HK-2 (cell line): Measurements from ENCODE around the gene TH.
A peak's percentile ranks its signal among the peaks of the same experiment; 100 is the strongest.

Source experiments
- DNase-seq: peaks from one replicate; pipeline ENCODE4 v3.0.0-alpha.2; 2018; ENCODE audit not compliant: unreplicated experiment

TH gene

DNA sequence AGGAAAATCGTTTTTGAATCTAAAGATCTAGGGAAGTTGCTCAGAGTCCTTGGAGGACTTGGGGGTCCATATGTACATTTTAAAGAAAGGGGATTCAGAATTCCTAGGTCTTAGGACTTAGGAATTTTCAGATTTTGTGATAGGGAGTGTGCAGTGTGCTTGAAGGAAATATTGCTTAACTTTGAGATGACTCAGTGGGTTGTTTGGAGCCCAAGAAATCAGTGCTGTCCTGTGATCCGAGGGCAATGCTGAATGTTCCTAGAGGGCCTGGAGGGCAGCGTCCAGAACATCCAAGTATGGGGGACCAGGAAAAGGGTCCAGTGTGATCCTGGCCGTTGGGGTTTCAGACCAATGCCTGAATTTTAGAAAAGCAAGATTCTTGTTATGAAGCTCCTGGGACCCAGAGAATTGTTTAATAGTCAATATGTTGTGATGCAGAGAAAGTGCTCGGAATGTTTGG lies 29.3 kb downstream of the TH start:
- no peak for DNase-seq

DNA sequence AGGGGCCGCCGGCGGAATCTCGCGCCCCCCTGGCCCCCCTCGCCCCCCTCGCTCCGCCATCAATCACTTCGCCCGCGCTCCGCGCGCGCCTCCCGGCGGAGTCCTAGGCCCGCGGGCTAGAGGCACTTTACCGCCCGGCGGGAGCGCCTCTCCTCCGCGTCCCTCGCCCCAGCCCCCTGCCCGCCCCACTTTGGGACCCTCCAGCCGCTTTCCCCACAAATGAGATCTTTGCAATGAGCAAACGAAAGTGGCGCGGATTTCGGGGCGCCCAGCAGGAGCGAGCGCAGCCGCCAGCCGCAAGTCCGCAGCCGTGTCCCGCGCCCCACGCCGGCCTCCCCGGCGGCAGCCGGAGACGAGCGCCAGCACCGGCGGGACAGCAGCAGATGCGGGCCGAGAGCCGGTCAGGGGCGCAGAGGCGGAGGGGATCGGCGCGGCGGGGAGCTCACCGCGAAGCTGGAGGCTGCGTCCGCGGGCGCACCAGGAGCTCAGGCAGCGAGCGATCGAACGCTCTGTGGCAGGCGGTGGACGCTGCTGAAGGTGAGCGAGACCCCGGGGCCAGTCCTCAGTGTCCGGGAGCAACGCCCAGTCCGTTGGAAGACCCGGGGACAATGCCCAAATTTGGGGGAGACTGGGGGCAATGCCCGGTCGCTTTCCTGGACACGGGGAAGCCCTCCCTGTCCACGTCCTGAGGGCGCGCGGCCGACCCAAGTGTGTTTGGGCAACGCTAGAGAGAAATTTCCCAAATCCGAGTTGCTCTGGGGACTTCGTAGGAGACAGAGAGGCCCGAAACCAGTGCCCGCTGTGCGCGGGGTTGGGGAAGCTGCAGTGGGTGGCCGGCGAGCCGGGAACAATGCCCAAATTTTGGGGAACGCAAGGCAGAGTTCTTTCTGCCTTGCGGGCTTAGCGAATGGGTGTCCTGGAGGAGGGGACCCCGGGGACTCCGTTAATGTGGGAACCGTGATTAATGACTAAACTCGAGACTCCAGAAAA lies 30.9 kb downstream of the TH start:
- no peak for DNase-seq

DNA sequence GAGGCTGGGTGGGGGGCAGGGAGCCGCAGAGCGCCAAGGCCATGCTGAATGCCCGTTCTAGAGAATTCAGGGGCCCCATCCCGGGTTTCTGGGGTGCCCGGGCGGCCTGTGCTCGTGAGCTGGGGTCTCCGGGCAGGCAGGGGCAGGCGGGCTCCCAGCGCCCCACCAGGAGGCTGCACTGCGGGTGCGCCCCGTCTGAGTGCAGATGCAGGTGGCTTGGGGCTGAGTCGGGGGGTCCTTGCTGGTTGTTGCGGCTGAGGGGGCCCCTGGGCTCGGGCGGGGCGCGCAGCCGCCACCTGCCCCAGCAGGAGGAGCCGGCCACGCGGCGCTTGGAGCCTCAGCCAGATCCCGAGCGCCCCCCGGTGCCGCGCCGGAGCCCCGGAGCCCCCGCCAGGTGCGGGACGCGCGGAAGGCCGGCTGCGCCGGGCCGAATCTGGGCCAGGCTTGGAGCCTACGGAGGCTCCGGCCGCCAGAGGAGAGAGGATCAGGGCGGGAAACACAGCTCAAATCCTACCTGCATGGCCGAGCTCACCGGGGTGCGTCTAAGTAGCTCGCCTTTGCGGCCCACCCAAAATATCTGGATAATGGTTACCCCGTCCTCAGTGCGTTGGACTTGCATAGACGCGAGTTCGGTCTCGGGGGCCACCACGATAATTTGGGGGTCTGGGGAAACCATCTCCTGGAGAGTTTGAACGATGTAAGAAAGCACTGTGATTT lies 31.8 kb downstream of the TH start:
- DNase-seq = no peak

DNA sequence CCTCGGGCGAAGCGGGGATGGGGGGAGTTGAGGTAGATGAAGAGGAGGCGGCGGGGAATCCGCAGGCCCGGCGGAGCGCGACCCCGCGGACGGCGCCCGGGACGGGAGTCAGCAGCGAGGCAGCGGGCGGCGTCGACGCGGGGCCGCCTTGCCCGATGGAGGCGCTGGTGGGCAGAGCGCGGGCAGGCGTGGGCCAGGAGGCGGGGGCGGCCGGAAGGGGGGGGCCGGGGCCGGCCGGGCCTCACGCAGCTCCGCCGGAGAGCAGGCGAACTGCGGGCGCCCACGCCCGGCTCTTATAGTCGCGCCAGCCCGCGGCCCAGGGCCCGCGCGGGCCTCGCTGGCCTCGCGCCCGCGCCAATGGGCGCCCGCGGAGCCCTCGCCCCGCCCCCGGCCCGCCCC lies 32.5 kb downstream of the TH start, which contains the start of gene IGF2:
Gene IGF2 (minus strand): TSS at position 267 of the 399 bp plus-strand sequence. CDS start 3,866 bp downstream, outside the sequence.
- no peak for DNase-seq

DNA sequence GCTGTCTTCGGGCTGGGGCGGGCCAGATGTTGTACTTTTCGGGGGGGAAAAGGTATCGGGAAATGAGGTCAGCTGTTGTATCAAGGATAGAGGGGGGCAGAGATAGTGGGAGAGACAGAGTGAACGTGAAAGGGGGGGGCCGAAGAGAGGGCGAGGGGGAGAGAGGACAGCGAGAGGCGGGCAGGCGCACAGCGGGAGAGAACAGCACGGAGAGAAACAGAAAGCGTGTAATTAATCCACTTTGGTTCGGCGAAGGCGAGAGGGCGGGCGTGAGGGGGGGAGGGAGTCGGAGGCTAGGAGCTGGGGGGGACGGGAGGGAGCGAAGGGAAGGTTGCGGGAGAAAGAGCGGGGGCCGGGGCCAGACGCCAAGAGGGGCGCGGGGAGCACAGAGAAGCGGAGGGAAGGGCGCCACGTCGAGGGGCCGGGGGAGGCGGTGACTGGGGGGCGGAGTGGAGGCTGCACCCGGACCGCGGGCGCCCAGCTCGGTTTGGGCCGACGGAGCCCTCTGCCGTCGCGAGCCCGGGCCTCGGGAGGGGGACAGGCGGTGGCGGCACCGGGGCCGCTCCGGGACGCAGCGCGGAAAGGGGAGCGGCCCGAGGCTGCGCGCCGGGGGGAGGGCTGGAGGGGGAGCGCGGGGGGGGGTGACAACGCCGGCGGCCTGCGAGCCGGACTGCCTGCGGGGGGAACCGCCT lies 33.0 kb downstream of the TH start:
- DNase-seq = no peak

DNA sequence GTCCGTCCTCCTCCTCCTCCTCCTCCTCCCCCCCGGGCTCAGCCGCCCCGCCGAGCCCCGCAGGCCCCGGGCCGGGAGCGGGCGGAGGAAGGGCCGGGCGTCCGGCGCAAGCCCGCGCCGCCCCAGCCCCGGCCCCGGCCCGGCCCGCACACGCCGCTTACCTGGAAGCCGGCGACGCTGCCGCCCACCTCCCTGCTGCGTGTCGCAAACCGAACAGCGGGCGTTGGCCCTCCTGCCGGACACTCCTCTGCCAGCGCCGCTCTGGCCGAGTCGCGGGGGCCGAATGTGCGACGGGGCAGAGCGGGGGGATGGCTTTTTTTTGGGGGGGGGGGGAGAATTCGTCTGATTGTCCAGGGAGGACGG lies 33.6 kb downstream of the TH start:
- DNase-seq = no peak

DNA sequence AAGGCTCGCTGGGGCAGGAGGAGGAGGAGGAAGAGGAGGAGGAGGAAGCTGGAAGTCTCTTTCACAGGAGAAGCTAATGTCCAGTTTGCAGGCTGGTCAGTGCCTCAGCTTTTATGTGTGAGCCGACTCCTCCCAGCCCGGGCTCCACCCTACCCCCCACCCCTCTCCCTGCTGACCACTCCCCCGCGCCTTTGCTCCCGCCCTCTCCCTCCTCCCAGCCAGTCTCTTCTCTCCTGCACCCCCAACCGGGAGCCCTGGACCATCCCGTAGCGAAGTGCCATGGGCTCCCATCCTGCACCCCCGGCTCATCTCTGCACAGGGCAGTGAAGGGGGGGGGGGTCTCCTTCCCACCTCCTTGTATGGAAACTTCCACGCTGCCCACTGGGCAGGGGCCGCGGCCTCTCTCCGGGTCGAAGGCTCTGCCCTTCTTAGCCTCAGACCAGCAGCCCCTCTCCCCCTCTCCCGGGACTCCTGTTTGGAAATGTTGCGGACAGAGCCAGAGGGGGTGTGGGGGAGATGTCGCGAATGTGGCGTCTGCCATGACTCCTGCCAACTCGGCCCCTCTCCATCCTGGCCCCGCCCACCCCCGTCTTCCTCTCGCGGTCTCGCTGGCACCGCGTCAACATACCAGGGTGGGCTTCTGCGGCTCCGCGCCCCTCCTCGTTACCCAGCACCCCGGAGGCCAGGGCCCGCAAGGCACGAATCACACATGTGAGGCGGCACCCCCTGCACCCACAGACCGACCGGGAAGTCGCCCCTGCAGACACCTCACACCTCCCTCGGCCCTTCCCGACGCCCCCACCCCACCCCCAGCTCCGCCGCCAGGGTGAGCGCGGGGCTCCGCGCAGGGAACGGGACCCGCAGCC lies 34.2 kb downstream of the TH start:
- peak; percentile 36 for DNase-seq

DNA sequence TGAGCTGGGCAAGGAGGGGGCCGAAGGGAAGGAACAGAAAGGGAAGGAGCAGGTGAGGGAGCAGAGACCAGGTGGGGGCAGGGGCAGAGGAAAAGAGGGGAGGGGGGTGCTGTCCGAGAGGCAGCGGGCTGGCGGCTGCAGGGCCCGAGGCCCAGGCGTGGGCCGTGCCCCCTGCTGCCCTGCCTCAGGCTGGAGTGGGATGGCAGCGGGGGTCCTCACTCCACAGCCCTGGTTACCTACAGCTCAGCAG lies 34.7 kb downstream of the TH start:
- no peak for DNase-seq

DNA sequence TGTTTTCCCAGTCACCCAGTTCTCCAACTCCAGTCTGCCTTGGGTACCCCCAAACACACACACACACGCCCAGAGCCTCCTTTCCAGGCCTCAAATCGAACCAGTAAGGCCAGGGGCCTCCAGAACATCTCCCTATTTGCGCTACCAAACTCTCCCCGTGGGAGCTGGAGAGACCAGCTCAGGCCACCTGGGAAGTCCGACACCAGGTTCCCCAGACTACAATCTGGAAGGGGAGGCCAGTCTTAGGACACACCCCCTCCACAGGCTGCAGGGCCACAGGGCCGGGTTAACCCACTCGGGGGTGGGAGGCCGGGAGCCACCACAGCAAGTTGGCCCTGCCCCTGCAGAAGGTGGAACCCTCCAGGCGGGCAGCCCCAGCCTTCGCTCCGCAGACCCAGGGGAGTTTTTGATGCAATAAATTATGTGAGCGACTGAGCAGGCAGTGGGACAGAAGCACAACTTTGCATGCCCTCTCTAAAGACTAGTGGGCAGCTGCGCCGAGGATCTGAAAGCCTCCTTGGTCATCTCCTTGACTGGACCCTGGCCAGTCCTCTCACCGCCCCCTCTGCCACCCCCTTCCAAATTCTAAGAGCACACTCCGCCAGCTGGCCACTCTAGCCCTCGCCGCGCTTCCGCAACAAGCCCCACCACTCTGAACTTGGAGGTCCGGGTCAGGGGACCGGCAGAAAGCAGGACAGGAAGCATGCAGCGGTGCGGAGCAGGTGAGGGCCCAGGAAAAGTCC lies 35.2 kb downstream of the TH start:
- no peak for DNase-seq

DNA sequence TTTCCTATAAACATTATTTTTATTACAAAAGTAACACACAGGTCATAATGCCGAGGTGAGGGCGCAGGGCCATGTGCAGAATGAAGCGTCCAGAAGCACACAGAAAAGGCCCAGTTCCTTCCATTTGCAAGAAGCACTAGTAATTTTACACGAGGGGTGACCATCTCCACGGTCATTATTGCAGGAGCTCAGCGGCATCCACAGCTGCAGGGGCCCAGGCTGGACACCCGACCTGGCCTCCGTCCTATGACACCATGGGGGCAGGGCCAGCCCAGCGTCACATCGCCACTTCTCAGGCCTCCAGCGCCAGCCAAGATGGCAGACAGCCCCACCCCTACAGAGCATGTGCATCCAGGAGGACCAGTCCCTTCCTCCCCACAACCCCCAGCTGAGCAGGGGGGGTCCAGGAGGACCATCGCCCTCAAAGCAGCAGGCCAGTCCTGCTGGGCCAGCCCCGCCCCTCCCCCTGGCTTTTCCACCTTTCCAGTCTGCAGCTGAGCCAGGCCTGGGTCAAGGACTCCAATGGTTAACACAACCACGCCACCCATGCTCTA lies 35.9 kb downstream of the TH start:
- no peak for DNase-seq

DNA sequence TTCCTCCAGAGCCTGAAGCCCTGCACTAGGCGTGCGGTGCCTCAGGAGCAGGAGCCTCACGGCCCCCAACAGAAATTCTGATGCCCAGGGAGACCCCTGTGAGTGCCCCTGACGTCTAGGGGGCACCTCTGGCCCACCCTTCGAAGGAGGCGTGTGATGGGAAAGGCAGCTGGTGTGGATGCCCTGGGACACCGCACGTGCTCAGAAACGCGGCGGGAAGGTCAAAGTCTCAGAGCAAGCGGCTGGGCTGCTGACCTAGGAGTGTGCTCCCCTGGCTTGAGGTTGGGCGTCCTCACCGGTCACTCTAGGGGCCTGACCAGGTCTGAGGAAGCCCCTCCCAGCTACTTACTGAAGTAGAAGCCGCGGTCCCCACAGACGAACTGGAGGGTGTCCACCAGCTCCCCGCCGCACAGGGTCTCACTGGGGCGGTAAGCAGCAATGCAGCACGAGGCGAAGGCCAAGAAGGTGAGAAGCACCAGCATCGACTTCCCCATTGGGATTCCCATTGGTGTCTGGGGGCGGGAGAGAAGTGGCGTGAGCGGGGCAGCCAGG lies 36.5 kb downstream of the TH start:
- DNase-seq = no peak

DNA sequence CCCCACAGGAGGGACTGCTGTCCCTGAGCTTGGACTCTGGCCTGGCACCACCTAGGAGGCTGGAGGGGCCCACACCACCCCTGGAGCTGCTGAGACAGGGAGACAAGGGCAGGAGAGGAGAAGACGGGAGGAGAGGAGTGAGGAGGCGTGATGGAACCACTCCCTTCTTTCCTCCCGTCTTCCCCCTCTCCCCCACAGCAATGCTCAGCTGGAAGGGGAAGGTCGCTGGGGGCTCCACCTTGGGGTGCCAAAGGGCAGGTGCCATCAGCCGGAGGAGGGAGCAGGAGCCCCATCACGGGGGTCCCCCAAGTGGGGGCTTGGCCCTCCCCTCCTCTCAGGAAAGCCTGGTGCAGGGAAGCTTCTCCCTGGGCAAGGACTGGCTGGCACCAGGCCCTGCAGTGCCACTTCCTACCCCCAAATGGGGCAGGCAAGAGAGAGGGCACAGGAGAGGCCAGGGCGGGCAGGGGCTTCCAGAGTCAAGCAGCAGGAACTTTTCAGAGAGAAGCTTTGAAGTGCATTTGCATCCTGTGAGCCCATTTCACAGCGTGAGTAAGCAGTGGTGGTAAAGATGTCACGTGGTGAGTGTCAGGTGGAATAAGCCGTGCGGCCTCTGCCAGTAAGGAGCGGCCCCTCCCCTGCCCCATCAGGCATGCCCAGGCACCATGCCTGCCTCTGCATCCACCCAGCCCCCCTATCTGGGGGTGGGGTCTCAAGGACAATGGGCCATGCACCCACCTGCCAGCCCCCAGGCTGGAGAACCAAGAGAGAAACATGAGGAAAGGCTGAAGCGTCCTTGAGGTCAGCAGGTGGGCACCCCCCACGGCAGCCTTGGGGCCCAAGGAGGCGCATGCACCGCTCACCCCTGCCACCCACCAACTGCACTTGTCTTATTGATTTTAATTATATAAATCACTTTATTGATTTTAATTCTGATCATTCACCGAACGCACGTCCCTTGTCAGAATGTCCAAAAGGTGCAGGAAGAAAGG lies 37.3 kb downstream of the TH start:
- no peak for DNase-seq

DNA sequence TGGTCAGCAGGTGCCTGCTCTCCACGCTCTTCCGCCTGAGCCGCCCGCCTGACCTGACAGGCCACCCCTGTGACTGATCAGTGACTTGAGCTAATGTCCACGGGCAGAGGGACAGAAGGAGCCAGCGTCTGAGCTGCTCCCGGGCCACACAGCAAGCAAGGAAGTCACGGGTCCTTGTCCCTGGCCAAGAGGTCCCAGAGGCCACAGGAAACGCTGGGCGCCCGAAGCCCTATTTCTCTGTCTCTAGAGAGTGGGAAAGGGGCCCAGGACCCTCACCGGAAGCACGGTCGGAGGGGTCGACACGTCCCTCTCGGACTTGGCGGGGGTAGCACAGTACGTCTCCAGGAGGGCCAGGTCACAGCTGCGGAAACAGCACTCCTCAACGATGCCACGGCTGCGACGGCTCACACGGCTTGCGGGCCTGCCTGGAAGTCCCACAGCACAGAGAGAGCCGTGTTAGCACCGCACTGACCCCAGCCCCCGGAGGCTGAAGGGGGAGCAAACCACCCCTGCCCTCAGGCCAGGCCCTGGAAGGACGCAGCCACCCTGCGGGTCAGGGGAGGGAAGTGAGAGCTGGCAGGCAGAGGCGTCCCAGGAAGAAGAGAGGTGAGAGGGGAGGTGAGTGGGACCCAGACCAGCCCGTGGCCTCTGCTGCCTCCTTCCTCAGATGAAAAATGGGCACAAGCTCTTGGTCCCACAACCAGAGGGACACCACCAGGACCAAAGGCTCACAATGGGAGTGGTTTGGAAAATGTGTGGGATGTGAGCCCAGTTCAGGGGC lies 38.2 kb downstream of the TH start:
- no peak for DNase-seq

DNA sequence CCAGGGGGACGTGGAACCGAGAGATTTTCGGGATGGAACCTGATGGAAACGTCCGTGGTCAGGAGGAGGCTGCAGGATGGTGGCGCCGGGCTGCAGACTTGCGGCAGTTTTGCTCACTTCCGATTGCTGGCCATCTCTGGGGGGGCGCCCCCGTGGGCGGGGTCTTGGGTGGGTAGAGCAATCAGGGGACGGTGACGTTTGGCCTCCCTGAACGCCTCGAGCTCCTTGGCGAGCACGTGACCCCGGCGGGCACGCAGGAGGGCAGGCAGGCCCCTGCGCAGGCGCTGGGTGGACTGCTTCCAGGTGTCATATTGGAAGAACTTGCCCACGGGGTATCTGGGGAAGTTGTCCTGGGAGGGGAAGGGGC lies 38.8 kb downstream of the TH start:
- DNase-seq = no peak

DNA sequence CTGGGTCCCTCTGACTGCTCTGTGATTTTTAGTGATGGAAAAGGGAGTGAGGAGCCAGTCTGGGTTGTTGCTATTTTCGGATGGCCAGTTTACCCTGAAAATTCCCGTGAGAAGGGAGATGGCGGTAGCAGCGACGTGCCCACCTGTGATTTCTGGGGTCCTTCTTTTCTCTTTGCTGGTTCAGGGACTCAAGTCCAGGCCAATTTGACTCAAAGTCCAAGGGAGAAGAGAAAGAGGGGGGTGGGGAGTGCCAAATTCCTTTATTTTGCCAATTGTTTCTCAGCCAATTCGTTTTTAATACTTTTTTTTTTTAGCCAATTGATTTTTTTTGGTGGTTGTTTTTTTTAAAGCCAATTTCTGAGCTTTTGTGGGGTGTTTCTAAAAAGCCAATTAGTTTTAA lies 39.4 kb downstream of the TH start:
- no peak for DNase-seq

DNA sequence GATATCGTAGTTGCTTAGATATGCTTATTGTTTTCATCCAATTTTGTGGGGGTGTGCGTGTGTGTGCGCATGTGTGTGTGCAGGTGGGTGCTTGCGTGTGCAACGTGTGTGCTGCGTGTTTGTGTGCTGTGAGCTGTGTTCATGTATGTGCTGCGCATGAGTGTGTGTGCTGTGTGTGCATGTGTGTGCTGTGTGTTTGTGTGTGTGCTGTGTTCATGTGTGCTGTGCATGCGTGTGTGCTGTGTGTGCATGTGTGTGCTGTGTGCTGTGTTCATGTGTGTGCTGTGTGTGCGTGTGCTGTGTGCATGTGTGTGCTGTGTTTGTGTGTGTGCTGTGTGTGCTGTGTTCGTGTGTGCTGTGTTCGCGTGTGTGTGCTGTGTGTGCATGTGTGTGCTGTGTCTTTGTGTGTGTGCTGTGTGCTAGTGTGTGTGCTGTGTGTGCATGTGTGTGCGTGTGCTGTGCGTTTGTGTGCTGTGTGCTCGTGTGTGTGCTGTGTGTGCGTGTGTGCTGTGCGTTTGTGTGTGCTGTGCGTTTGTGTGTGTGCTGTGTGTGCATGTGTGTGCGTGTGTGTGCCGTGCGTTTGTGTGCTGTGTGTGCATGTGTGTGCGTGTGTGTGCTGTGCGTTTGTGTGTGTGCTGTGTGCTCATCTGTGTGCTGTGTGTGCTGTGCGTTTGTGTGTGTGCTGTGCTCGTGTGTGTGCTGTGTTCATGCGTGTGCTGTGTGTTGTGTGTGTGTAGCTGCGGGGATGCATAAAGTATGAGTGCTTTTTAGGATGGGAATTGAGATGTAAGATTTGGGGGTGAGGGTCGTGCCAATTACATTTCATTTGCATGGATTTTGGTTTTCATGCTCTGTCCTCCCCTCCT lies 40.0 kb downstream of the TH start:
- no peak for DNase-seq

DNA sequence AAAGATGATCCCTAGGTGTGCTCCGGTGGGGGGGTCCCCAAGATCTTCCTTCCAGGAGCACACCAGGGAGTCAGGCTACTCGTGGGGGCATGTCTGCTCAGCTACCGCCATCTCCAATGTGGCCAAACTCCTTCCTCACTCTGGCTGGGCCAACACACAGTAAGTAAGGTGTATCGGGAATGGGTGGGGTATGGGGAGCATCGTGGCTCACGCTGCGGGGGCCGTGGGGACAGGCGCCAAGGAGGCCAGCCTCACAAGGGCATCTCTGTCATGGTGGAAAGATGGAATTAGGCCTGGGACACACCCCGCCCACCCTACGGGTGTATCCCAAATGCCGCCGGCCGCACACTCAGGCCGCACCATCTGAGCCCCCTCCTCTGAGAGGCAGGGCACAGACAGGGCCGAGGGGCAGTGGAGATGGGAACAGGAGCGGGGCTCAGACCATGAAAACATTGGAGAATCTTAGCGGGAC lies 40.7 kb downstream of the TH start:
- DNase-seq = no peak
